Renal cortex interstitium (tissue), 11 donors: Measurements from ENCODE around the gene SPTBN1. TPM values are rescaled to one million over a fixed set of nuclear protein-coding genes. Genes with fewer than 3 reads are reported as not detected.
"Not testable (repeated sequence)": the region's sequence is repeated elsewhere in the genome, so short reads cannot be mapped to it uniquely, and the experiment has no call there.

Experiments used
- DNase-seq, 11 donors: peaks; one replicate each; pipeline ENCODE4 v3.0.0-alpha.2; 2013; ENCODE audit warnings: low read depth in 9 of 11, low spot score in 4 of 11; ENCODE audit errors: extremely low read depth in 1 of 11
- polyA plus RNA-seq, 3 donors: library from polyadenylated mRNA; unstranded; fragments of 120-200 nt; gene quantifications; one replicate each; pipeline ENCODE4 v1.2.1, GENCODE V29; 2013; ENCODE audit not compliant: insufficient read length in 3 of 3

SPTBN1 gene
- polyA plus RNA-seq, 3 donors: 237 to 254 (median 240) TPM

- DNase-seq: no peak
Measured at GRCh38 chr2:54680397-54681041, 224.4 kb downstream of the SPTBN1 start.

- no peak for DNase-seq
Measured at GRCh38 chr2:54681416-54681815, 225.3 kb downstream of the SPTBN1 start.

- no peak for DNase-seq
Measured at GRCh38 chr2:54683596-54683995, 227.5 kb downstream of the SPTBN1 start.

DNA sequence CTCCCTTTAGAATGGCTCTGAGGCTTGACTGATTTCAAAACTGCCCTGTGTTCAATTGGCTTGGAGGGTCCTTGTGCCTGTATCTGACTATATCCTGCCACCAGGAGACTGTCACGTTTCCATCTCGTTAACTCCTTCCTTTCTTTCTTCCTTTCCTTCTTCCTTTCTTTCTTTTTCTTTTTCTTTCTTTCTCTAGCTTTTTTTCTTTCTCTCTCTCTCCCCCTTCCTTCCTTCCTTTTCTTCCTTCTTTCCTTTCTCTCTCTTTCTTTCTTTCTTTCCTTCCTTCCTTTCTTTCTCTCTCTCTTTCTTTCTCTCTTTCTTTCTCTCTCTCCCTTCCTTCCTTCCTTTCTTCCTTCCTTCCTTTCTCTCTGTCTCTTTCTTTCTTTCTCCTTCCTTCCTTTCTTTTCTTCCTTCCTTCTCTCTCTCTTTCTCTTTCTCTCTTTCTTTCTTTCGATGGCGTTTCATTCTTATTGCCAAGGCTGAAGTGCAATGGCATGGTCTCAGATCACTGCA, 229.2 kb downstream of the SPTBN1 start:
- DNase-seq: no peak

DNA sequence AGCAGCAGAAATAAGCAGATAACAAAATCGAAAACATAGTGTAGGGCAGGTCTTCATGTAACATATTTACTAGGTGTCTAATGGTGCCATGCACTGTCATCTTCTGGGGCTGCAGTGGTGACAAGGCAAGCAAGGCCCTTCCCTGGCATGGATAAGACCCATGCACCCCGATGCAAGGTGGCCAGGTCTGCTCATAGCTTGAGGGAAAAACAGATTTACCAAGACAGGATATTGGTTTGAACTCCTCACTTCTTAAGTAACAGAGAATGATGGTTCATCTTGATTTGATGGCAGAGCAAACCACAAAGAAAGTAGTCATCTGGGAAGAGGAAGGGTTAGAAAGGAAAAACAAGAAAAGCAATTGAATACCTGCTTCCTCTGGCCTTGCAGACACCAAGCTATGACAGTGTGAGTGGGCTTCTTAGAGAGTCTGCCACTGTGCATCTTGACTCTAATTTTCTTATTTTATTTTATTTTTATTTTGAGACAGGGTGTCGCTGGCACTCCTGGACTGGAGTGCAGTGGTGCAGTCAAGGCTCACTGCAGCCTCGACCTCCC, 231.5 kb downstream of the SPTBN1 start:
- DNase-seq: no peak

DNA sequence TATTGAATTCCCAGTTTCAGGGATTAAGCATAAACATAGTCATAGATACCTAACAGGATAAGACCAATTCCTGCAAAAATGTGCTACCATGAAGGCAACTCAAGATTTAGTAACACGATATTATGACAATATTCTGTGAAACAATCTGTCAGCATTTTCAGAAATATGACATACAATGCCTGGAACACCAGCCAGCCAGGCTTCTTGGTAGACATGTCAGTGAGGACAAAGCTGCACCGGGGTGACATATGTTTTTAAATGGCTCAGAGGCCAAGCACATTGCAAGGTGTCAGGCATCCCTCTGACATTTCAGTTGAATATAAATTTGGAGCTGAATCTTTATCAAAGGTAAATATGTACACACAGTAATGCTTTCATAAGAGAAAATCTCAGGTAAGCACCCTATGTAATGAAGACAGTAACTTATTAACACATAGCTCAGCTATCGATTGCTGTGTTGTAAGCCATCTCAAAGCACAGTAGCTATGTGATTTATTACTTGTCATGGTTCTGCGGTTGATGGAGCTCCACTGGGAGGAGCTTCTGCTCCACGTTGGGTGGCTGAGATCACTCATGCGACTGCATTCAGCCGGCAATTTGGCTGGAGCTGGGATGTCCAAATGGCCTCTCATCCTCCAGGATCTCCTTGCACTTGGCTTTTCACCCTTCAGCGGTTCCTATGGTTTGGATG, 235.5 kb downstream of the SPTBN1 start:
- no peak for DNase-seq

DNA sequence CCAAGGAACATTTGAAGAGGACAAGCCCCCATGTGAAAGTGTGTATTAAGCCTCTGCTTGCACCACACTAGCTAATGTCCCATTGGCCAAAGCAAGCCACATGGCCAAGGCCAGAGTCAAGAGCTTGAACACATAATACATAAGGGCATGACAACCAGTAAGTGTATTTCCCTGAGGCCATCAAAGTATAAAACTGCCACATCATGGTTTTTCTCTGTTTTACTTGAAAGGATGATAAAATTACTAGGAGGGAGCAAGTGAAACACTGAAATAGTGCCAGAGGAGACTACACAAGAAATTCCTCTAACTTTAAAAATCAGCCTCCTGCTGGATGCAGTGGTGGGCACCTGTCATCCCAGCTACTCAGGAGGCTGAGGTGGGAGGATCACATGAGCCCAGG, 236.4 kb downstream of the SPTBN1 start:
- DNase-seq: no peak

- DNase-seq: no peak
Measured at GRCh38 chr2:54695378-54695777, 239.3 kb downstream of the SPTBN1 start.

GRCh38 chr2:54697934-54698333, 241.8 kb downstream of the SPTBN1 start:
- DNase-seq: no peak

DNA sequence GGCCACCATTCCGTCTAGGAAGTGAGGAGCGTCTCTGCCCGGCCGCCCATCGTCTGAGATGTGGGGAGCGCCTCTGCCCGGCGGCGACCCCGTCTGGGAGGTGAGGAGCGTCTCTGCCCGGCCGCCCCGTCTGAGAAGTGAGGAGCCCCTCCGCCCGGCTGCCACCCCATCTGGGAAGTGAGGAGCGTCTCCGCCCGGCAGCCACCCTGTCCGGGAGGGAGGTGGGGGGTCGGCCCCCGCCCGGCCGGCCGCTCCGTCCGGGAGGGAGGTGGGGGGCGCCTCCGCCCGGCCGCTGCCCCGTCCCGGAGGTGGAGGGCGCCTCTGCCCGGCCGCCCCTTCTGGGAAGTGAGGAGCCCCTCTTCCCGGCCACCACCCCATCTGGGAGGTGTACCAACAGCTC, 242.8 kb downstream of the SPTBN1 start:
- DNase-seq: not testable (repeated sequence)

GRCh38 chr2:54699665-54700064, 243.5 kb downstream of the SPTBN1 start:
- no peak for DNase-seq

DNA sequence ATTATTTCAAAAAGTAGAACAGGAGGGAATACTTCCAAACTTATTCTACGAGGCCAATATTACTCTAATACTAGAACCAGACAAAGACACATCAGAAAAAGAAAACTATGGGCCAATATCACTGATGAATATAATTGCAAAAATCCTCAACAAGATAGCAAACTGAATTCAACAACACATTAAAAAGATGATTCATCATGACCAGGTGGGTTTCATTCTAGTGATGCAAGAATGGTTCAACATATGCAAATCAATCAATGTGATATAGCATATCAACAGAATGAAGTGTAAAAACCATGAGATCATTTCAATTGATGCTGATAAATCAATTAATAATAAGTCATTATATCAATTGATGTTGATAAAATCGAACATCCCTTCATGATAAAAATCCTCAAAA, 244.9 kb downstream of the SPTBN1 start:
- no peak for DNase-seq

DNA sequence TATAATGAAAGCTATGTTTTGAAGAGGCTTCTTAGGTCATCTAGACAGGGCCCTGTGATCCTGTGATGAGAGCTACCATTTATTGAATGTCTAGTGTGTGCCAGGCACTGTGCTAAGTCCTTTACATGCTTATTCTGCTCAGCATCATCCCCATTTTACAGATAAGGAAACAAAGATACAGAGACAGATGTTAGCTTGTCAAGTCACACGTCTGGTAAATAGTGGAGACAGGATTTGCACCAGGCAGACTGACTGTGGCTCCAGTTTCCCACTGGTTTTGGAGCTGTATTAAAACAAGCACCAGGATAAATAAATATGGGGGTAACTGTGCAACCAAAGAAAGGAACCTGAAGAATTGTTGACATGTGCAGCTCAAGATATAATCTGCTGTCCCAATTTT, 248.1 kb downstream of the SPTBN1 start:
- DNase-seq: no peak

GRCh38 chr2:54704688-54705605, 248.8 kb downstream of the SPTBN1 start:
- peak in 6 of 11 donors; percentile 13 to 58 (median 40) for DNase-seq

- no peak for DNase-seq
Measured at GRCh38 chr2:54706622-54707021, 250.5 kb downstream of the SPTBN1 start.

DNA sequence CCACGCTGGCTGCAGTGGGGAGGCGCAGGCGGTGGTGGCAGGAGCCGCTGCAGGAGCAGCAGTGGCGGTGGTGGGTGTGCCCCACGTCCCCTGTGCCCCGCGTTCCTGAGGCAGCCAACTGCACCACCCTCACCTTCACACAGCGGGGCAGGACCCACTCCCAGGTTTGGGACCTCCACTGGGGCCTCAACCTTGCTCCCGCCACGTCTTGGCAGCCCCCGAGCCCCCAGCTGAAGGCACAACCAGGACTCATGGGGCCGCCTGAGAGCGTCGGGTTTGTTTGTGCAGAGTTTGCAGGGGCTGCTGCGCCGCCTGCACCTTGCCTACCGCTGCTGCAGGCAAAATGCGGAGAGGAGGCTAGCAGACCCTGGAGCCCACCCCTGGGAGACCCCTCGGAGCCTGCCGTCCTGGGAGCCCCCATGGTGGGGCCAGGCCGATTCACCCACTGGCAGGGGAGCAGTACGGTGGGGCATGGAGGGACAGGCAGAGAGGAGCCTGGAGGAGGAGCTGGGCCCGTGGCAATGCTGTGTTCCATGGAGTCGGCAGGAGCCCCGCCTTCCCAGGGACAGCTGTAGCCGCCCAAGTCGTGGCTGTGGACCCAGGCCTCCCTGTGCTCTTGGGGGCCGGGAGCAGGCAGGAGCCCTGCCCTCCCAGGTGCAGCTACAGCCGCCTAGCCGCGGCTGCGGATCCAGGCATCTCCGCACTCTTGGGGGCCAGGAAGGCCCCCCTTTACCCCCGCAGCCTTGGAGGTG, 252.6 kb downstream of the SPTBN1 start:
- peak in 5 of 11 donors; percentile 19 to 45 (median 31) for DNase-seq

DNA sequence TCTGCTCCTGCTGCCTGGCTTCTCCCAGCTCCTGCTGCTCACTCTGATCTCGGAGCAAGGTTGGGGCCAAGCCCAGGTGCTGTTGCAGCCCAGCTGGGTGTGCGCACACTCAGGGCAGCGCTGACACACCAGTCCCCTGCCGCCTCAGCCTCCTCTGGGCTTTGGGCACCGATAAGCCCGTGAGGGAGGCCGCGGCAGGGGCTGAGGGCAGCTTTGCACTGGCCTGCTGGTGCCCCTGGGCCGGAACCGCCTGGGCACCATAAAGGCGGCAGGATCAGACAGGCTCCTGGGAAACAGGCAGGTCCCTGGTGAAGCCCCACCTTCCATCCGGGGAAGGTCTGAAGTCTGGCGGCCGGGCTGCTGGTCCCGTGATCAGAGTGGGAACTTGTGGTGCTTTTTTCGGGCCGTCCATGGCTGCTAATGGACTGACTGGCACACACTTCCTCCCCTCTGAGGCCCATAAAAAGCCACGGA, 253.2 kb downstream of the SPTBN1 start:
- peak in 4 of 11 donors; percentile 12 to 28 (median 18) for DNase-seq

DNA sequence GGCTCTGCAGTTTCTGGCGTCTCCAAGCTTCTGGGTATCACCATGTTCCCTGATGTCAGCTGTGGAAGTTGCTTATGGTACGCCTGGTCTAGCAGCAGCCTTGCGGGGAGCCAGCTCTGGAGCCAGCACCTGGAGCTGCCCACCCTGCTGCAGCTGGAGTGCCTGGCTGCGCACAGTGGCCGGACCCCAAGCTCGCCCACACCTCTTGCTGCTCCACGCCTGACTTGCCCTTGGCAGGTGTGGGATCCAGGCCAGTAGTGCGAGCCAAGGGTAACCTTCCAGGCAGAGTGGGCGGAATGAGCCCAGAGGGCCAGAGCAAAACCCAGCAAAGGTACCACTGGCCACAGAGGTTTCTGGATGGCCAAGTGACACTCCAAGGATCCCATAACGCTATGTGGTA, 254.1 kb downstream of the SPTBN1 start:
- DNase-seq: no peak

DNA sequence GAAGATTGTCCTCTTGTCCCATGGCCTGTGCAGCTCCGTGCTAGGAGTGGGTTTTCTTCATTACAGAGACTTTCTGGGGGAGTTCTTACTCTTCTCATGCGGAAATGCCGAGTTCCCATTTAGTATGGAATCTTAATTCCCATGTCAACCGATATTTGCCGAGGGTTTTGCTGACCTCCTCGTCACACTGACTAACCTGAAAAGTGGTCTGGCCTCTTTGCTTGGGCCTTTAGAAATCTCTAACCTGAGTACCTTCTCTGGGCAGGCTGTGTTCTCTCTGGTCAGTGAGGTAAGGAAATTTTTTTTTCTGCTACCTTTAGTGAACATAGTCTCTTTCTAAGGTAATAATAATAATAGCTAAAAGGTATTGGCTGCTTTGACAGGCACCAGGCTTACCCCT, 256.4 kb downstream of the SPTBN1 start:
- DNase-seq: no peak
